Central memory CD8-positive, alpha-beta T cell (primary cell): ENCODE measurements around the gene NPY4R2.
"Not testable (repeated sequence)": the region's sequence is repeated elsewhere in the genome, so short reads cannot be mapped to it uniquely, and the experiment has no call there.

Experiments used
- ATAC-seq: fragments of 150-1000 bp; cut with Tn5 transposase; replicated peaks from 2 replicates; pipeline ENCODE4 v1.10.0; 2022; ENCODE audit warnings: mild to moderate bottlenecking, moderate FRiP score, moderate number of reproducible peaks; ENCODE audit not compliant: poor library complexity, severe bottlenecking; ENCODE audit errors: extremely low read depth
- DNase-seq, 2 donors: peaks; one replicate each; pipeline ENCODE4 v3.0.0; 2021; ENCODE audit warnings: low spot score in 2 of 2
- H3K27ac Mint-ChIP-seq: one replicate; pipeline ENCODE4 v1.8.0; 2022; ENCODE audit warnings: low read depth, mild to moderate bottlenecking, moderate library complexity, mixed read lengths
- H3K27me3 Mint-ChIP-seq: one replicate; pipeline ENCODE4 v1.8.0; 2022; ENCODE audit warnings: mixed read lengths
- H3K36me3 Mint-ChIP-seq: one replicate; pipeline ENCODE4 v1.8.0; 2022; ENCODE audit warnings: mild to moderate bottlenecking, moderate library complexity, mixed read lengths; ENCODE audit not compliant: insufficient read depth
- H3K4me1 Mint-ChIP-seq: one replicate; pipeline ENCODE4 v1.8.0; 2022; ENCODE audit warnings: mixed read lengths
- H3K4me3 Mint-ChIP-seq: one replicate; pipeline ENCODE4 v1.8.0; 2022; ENCODE audit warnings: mild to moderate bottlenecking, moderate library complexity, mixed read lengths
- H3K9me3 Mint-ChIP-seq: one replicate; pipeline ENCODE4 v1.8.0; 2022; ENCODE audit warnings: mixed read lengths

Gene NPY4R2

DNA sequence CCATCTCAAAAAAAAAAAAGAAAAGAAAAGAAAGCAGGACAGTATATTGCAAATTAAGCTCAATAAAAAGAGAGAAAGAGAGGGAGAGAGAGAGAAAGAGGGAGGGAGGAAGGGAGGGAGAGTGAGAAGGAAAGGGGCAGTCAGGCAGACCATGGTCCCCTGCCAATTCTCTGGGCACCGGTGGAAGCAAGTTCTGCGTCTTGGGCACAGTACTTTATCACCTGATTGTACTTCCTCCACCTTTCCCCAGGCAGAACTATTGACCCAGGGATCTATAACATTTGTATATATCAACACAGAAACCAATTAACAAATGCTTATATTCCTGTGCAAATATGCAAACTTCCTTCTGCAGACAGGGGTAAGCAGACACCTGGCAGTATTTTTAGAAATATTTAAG lies 22.4 kb downstream of the NPY4R2 start:
- not testable (repeated sequence) for H3K9me3 Mint-ChIP-seq, H3K27ac Mint-ChIP-seq, H3K36me3 Mint-ChIP-seq, H3K27me3 Mint-ChIP-seq, H3K4me1 Mint-ChIP-seq, ATAC-seq, DNase-seq, H3K4me3 Mint-ChIP-seq

DNA sequence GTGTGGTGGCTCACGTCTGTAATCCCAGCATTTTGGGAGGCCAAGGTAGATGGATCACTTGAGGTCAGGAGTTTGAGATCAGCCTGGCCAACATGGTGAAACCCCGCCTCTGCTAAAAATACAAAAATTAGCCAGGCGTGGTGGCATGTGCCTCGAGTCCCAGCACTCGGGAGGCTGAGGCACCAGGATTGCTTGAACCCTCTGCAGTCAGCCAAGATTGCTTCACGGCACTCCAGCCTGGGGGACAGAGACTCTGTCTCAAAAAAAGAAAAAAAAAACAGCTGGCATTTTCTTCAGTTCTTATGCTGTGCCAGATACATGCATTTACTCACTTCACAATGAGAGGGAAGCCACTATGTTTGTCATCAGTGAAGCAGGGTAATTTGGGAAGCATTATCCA lies 22.9 kb downstream of the NPY4R2 start:
- H3K9me3 Mint-ChIP-seq, H3K4me3 Mint-ChIP-seq, ATAC-seq, H3K4me1 Mint-ChIP-seq, H3K36me3 Mint-ChIP-seq, DNase-seq, H3K27me3 Mint-ChIP-seq, H3K27ac Mint-ChIP-seq: not testable (repeated sequence)

DNA sequence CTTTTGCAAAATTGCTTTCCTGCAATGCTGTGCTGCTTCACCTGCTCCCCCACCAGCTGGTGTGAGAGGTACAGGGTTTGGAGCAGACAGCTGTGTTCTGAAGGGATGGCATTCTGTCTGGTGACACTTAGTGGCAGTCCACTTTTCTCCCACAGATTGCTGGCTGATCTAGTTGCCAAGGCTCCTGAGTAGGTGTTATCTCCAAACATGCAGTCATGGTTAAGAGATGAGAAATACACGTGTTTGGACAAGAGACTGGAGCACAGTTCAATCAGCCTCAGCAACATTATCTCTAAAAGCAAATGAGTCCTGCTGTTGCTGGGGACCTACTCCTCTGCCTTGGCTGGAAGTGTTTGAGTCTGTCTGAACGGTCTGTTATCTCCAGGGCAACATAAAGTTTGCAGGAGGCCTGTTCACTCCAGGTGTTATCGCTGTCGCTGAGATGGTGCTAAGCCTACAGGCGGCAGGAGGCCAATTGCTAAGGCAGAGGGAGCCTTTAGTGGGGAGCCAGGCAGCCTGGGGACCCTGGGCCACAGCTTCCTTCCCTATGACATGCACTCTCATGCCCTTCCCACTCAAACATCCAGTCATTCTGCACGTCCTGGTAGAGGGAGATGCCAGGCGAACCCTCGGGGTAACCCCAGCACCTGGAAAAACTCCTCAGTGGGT lies 24.0 kb downstream of the NPY4R2 start:
- not testable (repeated sequence) for H3K27ac Mint-ChIP-seq, H3K27me3 Mint-ChIP-seq, H3K4me3 Mint-ChIP-seq, H3K4me1 Mint-ChIP-seq, ATAC-seq, H3K9me3 Mint-ChIP-seq, DNase-seq, H3K36me3 Mint-ChIP-seq

DNA sequence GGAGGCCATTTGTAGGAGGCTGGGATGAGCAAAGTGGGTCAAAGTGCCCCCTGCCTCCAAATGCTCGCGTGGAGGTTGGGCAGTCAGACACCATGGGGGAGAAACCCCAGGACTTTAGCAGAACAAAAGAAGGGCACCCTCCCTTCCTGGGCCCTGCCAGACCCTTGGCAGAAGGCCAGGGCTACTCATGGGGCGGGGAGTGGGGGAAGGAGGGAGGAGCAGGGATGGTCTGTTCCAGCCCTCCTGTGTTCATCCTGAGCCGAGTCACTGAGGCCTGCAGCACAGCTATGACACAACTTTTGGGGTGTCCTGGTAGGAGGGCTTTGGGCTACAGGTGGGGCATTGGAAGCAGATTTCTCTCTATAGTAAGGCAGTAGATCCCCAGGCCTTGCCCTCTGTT lies 24.9 kb downstream of the NPY4R2 start:
- H3K4me3 Mint-ChIP-seq, H3K9me3 Mint-ChIP-seq, H3K27me3 Mint-ChIP-seq, ATAC-seq, H3K36me3 Mint-ChIP-seq, H3K27ac Mint-ChIP-seq, H3K4me1 Mint-ChIP-seq, DNase-seq: not testable (repeated sequence)

DNA sequence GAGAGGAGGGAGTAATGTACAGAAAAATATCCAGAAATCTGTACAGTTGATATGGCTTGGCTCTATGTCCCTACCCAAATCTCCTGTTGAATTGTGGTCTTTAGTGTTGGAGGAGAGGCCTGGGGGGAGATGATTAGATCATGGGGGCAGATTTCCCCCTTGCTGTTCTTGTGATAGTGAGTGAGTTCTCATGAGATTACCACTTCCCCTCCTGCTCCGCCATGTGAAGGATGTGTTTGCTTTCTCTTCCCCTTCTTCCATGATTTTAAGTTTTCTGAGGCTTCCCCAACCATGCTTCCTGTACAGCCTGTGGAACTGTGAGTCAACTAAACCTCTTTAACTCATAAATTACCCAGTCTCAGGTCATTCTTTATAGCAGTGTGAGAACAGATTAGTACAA lies 29.0 kb downstream of the NPY4R2 start:
- not testable (repeated sequence) for H3K4me1 Mint-ChIP-seq, H3K9me3 Mint-ChIP-seq, H3K36me3 Mint-ChIP-seq, H3K27ac Mint-ChIP-seq, ATAC-seq, H3K4me3 Mint-ChIP-seq, H3K27me3 Mint-ChIP-seq, DNase-seq

DNA sequence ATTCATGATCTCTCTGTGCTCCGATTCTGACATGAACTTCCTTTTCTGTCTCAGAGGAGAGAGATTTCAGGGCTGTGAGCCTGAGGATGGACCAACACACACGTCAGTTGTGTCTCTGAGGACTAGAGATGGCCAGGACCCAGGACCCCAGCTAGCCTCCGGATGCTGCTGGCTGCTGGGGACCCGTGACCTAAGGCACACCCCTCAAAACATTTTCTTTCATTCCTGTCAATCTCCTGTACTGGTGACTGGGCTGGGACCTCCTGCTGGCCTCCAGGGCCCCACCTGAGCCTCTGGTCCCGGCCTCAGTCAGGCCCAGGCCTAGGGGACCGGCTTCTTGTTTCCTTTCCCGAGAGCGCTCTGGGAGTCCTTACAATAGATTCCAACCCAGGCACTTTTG lies 38.7 kb downstream of the NPY4R2 start:
- H3K36me3 Mint-ChIP-seq, H3K4me3 Mint-ChIP-seq, H3K27me3 Mint-ChIP-seq, H3K9me3 Mint-ChIP-seq, DNase-seq, H3K27ac Mint-ChIP-seq, H3K4me1 Mint-ChIP-seq, ATAC-seq: not testable (repeated sequence)

DNA sequence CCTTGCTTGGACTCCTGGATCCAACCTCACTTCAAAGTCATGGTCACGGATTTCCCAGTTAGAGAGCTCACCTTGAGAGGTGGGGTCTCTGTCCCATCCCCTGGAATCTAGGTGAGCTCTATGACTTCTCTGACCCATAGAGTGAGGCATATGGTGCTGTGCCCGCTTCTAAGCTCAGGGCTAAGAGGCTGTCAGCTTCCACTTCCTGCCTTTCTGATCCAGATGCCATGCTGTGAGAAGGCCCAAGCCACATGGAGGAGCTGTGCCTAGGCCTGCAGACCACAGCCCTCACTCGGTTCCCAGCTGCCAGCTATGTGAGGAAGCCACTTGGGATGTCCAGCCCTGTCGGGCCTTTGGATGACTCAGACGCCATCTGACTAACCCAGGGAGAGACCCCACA lies 41.2 kb downstream of the NPY4R2 start:
- not testable (repeated sequence) for H3K27me3 Mint-ChIP-seq, H3K4me1 Mint-ChIP-seq, ATAC-seq, H3K27ac Mint-ChIP-seq, H3K36me3 Mint-ChIP-seq, H3K4me3 Mint-ChIP-seq, DNase-seq, H3K9me3 Mint-ChIP-seq

DNA sequence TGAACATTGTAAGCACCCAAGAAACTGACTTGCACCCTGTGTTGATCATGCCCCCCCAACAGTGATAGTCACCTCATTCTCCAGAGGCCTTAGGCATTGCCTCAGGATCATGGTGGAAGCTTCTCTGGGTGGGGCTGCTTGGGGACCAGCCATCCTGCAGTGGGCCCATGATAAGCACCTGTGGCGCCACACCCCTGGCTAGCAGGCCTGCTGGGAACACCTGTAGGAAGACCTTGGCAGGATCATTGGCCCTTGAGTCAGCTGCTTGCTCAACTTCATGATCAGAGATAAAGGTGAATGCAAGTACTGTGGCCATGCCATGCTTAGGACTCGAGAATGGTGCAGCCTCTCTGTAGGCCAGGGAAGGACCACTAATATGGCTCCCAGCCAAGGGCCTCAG lies 42.2 kb downstream of the NPY4R2 start:
- ATAC-seq, DNase-seq, H3K27me3 Mint-ChIP-seq, H3K36me3 Mint-ChIP-seq, H3K9me3 Mint-ChIP-seq, H3K4me3 Mint-ChIP-seq, H3K27ac Mint-ChIP-seq, H3K4me1 Mint-ChIP-seq: not testable (repeated sequence)

DNA sequence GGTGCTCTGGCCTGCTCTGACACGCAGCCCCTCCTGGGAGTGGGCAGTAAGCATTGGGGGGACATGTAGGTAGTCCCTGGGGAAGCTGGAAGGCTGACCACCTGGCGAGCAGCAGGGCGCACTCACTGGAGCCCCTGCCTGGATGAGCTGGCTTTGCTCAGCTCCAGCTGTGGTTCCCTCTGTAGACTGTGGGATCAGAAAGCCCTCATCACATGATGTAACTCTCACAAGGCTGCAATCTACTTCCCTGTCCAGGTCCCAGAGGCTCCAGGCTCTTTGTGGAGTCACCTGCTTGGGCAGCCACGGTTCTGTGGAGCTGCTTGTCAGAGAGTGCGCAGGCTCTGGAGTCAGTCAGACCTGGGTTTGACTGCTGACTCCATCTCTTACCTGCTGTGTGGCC lies 44.3 kb downstream of the NPY4R2 start:
- not testable (repeated sequence) for H3K27me3 Mint-ChIP-seq, ATAC-seq, H3K4me1 Mint-ChIP-seq, H3K4me3 Mint-ChIP-seq, DNase-seq, H3K27ac Mint-ChIP-seq, H3K9me3 Mint-ChIP-seq, H3K36me3 Mint-ChIP-seq

DNA sequence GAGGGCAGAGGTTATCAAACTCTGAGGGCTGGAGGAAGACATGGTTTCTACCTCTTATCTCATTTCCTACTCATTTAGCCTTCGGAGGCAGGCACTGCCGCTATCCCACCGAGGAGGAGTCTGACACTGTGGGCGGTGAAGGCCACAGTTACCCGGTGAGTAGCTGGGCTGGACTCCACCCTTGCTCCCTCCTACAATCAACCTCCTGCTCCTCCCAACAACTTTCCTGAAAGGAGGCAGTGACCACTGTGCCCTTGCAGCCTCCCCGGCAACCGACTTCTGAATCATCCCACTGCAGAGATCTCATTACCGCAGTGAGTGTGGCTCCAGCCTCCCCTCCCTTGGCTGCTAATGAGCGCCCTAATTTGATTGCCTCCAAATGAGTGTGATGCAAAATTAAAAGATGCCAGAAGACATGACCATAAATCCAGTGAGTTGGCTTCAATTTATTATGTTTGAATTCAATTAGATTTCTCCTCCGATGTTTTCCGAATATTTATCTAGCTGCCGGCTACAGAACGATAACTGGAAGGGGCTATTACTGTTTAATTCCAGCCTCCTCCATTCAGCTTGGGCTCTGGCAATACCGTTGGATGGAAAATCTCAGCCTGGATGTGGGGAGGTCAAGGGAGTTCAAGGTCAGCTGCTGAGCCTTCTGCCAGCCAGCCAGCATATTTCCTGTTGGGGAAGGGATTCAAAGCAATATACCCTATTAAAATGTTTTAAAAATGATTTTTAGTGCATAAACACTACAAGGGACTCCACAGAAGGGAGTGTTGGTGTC lies 46.0 kb downstream of the NPY4R2 start:
- H3K4me3 Mint-ChIP-seq, H3K27ac Mint-ChIP-seq, H3K4me1 Mint-ChIP-seq: not testable (repeated sequence)

DNA sequence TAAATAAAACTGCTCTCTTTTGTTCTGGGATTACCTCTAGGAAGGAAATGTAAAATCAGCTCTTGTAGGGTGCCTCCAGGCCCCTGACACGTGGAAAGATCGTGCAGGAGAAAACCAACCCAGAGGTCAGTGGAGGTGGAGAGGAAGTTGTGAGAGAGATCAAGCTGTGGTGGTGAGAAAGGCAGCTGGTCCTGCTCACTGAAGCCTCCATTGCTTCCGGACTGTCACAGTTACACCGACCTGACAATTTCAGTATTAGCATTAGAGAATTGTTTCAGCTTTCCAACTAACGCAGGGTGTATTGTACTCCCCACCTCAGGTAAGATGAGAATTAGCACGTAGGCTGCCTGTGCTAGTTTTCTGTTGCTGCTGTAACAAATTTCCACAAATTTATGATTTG lies 50.5 kb downstream of the NPY4R2 start:
- DNase-seq, H3K36me3 Mint-ChIP-seq, H3K4me1 Mint-ChIP-seq, ATAC-seq, H3K27ac Mint-ChIP-seq, H3K27me3 Mint-ChIP-seq, H3K9me3 Mint-ChIP-seq, H3K4me3 Mint-ChIP-seq: not testable (repeated sequence)

More for the DNA sequence above, 46.0 kb downstream of the NPY4R2 start:
- H3K36me3 Mint-ChIP-seq, ATAC-seq, H3K9me3 Mint-ChIP-seq, DNase-seq, H3K27me3 Mint-ChIP-seq: not testable (repeated sequence)

DNA sequence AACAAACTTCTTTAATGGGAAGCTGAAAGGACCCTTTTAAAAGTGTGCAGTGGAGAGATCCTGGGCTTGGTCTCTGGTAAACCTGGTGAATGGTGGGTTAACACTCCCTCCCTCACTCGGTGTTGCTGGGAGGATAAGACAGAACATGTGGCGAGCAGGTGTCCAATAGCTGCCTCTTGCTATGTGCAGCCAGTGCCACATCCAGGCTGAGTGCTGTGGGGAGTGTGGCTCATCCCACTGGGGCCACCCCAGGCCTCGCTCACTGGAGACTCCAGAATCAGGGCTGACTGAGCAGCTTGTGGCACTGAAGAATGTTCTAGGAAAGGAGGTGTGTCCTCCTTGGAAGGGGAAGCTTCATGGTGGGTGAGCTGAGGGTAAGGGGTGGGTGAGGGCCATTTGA lies 51.6 kb downstream of the NPY4R2 start:
- not testable (repeated sequence) for ATAC-seq, H3K4me3 Mint-ChIP-seq, H3K36me3 Mint-ChIP-seq, DNase-seq, H3K4me1 Mint-ChIP-seq, H3K9me3 Mint-ChIP-seq, H3K27me3 Mint-ChIP-seq, H3K27ac Mint-ChIP-seq

DNA sequence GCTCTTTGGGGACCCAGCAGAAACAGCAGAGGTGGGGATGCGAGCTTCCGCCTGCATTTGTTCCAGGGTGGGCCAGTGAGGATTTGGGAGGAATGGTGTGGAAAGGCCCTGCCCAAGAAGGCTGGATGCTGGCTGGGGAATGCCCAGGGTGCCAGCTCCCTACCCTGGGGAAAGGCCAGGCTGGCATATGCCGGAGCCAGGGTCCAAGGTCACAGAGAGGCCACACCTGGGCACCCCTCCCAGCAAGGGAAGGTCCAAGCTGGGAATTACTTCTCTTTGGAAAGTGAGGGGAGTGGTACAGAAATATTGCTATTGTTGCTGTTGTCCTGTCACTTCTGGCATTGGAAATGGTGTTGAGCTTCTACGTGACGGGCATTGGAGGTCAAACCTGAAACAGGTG lies 53.1 kb downstream of the NPY4R2 start:
- not testable (repeated sequence) for ATAC-seq, H3K9me3 Mint-ChIP-seq, DNase-seq, H3K27me3 Mint-ChIP-seq, H3K27ac Mint-ChIP-seq, H3K36me3 Mint-ChIP-seq, H3K4me1 Mint-ChIP-seq, H3K4me3 Mint-ChIP-seq
